Thyroid gland (tissue), 4 donors: ENCODE results near the gene GK.
"Not testable (repeated sequence)": the region's sequence is repeated elsewhere in the genome, so short reads cannot be mapped to it uniquely, and the experiment has no call there.

Source experiments
- POLR2A ChIP-seq, 2 donors: fragments of 450-650 bp; IDR thresholded peaks; one replicate each; pipeline ENCODE4 v1.6.1; 2017; ENCODE audit warnings: antibody characterized with exemption in 2 of 2, mild to moderate bottlenecking in 2 of 2, moderate library complexity in 1 of 2
- TF ChIP-seq, protein P1 (sequence below), 6 experiments: fragments of 200-600 bp in 3 of 6; fragments of 450-650 bp in 3 of 6; sonication (generic) in 3 of 6; IDR thresholded peaks; one replicate each; pipeline ENCODE4 v1.5.1; 2016 to 2019; ENCODE audit warnings: antibody characterized with exemption in 6 of 6, mild to moderate bottlenecking in 2 of 6, inconsistent platforms in 1 of 6, moderate library complexity in 1 of 6

DNA sequence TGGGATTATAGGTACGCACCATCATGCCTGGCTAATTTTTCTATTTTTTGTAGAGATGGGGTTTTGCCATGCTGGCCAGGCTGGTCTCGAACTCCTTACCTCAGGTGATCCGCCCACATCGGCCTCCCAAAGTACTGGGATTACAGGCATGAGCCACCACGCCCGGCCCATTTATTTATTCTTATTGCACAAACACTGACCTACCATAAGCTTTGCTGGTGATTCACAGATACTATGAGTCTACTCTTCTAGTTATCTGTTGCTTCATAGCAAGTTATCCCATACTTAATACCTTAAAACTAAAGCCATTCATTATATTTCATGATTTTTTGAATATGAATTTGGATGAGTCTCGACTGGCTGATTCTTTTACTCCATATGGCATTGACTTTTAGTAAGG lies 120.5 kb downstream of the GK start:
- TF ChIP-seq, protein P1, sequence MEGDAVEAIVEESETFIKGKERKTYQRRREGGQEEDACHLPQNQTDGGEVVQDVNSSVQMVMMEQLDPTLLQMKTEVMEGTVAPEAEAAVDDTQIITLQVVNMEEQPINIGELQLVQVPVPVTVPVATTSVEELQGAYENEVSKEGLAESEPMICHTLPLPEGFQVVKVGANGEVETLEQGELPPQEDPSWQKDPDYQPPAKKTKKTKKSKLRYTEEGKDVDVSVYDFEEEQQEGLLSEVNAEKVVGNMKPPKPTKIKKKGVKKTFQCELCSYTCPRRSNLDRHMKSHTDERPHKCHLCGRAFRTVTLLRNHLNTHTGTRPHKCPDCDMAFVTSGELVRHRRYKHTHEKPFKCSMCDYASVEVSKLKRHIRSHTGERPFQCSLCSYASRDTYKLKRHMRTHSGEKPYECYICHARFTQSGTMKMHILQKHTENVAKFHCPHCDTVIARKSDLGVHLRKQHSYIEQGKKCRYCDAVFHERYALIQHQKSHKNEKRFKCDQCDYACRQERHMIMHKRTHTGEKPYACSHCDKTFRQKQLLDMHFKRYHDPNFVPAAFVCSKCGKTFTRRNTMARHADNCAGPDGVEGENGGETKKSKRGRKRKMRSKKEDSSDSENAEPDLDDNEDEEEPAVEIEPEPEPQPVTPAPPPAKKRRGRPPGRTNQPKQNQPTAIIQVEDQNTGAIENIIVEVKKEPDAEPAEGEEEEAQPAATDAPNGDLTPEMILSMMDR (IDR thresholded peaks at IDR 0.05): not testable (repeated sequence)
- not testable (repeated sequence) for TF ChIP-seq POLR2A (IDR thresholded peaks at IDR 0.05)
